Activated B cell treated with CpG ODN at 0.5 μM for 24 hours (primary cell): ENCODE data around the gene LCN15. TPM values are rescaled to one million over a fixed set of nuclear protein-coding genes. Genes with fewer than 3 reads are reported as not detected.
A peak's percentile ranks its signal among the peaks of the same experiment; 100 is the strongest.

Experiments
- ATAC-seq: fragments of 200-7000 bp; cut with Tn5 transposase; one replicate; pipeline ENCODE4 v1.10.0; 2021; ENCODE audit warnings: low read depth, mild to moderate bottlenecking, moderate library complexity
- CTCF ChIA-PET: fragments of 350-600 bp; sonication (Branson Sonifier 250); formaldehyde crosslinking; loops from one replicate; lab custom pipeline; 2021; ENCODE audit warnings: antibody characterized with exemption; lab: Charles Lee
- POLR2A ChIA-PET: fragments of 350-600 bp; sonication (Branson Sonifier 250); formaldehyde crosslinking; loops from one replicate; lab custom pipeline; 2021; ENCODE audit warnings: antibody characterized with exemption; lab: Charles Lee
- DNase-seq: peaks from one replicate; pipeline ENCODE4 v3.0.0; 2022
- H3K27ac Mint-ChIP-seq: one replicate; pipeline ENCODE4 v1.8.0; 2020; ENCODE audit warnings: mixed read lengths
- H3K27me3 Mint-ChIP-seq: one replicate; pipeline ENCODE4 v1.8.0; 2021; ENCODE audit warnings: mixed read lengths
- H3K36me3 Mint-ChIP-seq: one replicate; pipeline ENCODE4 v1.8.0; 2021; ENCODE audit warnings: low read depth, mixed read lengths
- H3K4me1 Mint-ChIP-seq: one replicate; pipeline ENCODE4 v1.8.0; 2021; ENCODE audit warnings: mixed read lengths
- H3K4me3 Mint-ChIP-seq: one replicate; pipeline ENCODE4 v1.8.0; 2020; ENCODE audit warnings: mild to moderate bottlenecking, mixed read lengths
- H3K9me3 Mint-ChIP-seq: one replicate; pipeline ENCODE4 v1.8.0; 2020; ENCODE audit warnings: mixed read lengths
- CTCF ChIP-seq: fragments of 200-600 bp; IDR thresholded peaks from one replicate; pipeline ENCODE4 v1.8.0; 2022; ENCODE audit warnings: antibody characterized with exemption, mild to moderate bottlenecking
- intact Hi-C: fragments of 100-400 bp; cut with micrococcal nuclease; formaldehyde crosslinking; loops from one replicate; pipeline ENCODE4 v1.15.1; 2024
- total RNA-seq: library from RNA; stranded (reverse); gene quantifications from 2 replicates; pipeline ENCODE4 v1.2.3, GENCODE V29; 2022

The LCN15 gene
- total RNA-seq, 1 donor from 2014 or later = not detected

GRCh38 chr9:136725612-136726011 is 38.7 kb downstream of the LCN15 start:
- Mint-ChIP-seq H3K9me3 (no peaks in the 10 kb centered on the region), H3K27ac (no peak overlapping the region), H3K36me3 (peaks cover 57% of the 10 kb centered on the region), H3K27me3 (no peaks in the 10 kb centered on the region), H3K4me1 (peaks cover 38% of the 10 kb centered on the region), H3K4me3 (peak overlapping the region; percentile 32)
- POLR2A ChIA-PET = interaction anchor here (0.6 to 1.4 kb wide), 2 partner anchors 24 to 38 kb away, joined by 3 to 4 read pairs; no protein-coding TSS in a partner anchor
- no peak for ATAC-seq
- TF ChIP-seq CTCF = no peak
- CTCF ChIA-PET = no interaction called here
- intact Hi-C loops = loop anchor here (1.0 to 5.0 kb wide), 2 partner anchors 29 to 38 kb away; partner anchors contain the start of gene AGPAT2
- no peak for DNase-seq

- no peak for DNase-seq
- CTCF ChIA-PET = no interaction called here
- ATAC-seq = no peak
- Mint-ChIP-seq H3K4me3 (no peak overlapping the region), H3K27ac (no peak overlapping the region), H3K4me1 (peaks cover 39% of the 10 kb centered on the region), H3K36me3 (peaks cover 59% of the 10 kb centered on the region), H3K9me3 (no peaks in the 10 kb centered on the region), H3K27me3 (no peaks in the 10 kb centered on the region)
- POLR2A ChIA-PET = interaction anchor here (1.4 kb wide), 1 partner anchor 25 kb away, joined by 3 read pairs; no protein-coding TSS in a partner anchor
- no peak for TF ChIP-seq CTCF
- intact Hi-C loops = loop anchor here (1.0 to 5.0 kb wide), 2 partner anchors 28 to 37 kb away; partner anchors contain the start of gene AGPAT2
Observed at GRCh38 chr9:136724772-136725171, 39.5 kb downstream of the LCN15 start.

- CTCF ChIA-PET = no interaction called here
- TF ChIP-seq CTCF = no peak
- ATAC-seq = no peak
- Mint-ChIP-seq H3K27ac (no peak overlapping the region), H3K27me3 (no peaks in the 10 kb centered on the region), H3K4me1 (peaks cover 36% of the 10 kb centered on the region), H3K4me3 (no peak overlapping the region), H3K36me3 (peaks cover 59% of the 10 kb centered on the region), H3K9me3 (no peaks in the 10 kb centered on the region)
- intact Hi-C loops = no loop called here
- POLR2A ChIA-PET = interaction anchor here (0.5 to 0.8 kb wide), 2 partner anchors 23 to 24 kb away, joined by 3 to 5 read pairs; no protein-coding TSS in a partner anchor
- no peak for DNase-seq
Observed at GRCh38 chr9:136723989-136724388, 40.3 kb downstream of the LCN15 start.

- no peak for TF ChIP-seq CTCF
- no peaks in the 10 kb centered on the region for H3K9me3 Mint-ChIP-seq
- CTCF ChIA-PET = interaction anchor here (0.6 kb wide), 1 partner anchor 52 kb away, joined by 3 read pairs; no protein-coding TSS in a partner anchor
- intact Hi-C loops = no loop called here
- H3K27me3 Mint-ChIP-seq = no peaks in the 10 kb centered on the region
- peaks cover 39% of the 10 kb centered on the region for H3K4me1 Mint-ChIP-seq
- H3K36me3 Mint-ChIP-seq = peaks cover 59% of the 10 kb centered on the region
- POLR2A ChIA-PET = interaction anchor here (0.5 to 2.1 kb wide), 4 partner anchors 10 to 24 kb away, joined by 3 to 11 read pairs (median 4); no protein-coding TSS in a partner anchor
- H3K27ac Mint-ChIP-seq = no peak overlapping the region
- ATAC-seq = no peak
- DNase-seq = no peak
- H3K4me3 Mint-ChIP-seq = no peak overlapping the region
Observed at GRCh38 chr9:136723362-136723976, 40.8 kb downstream of the LCN15 start.

GRCh38 chr9:136722969-136723356 is 41.4 kb downstream of the LCN15 start:
- no peak for ATAC-seq
- peaks cover 39% of the 10 kb centered on the region for H3K4me1 Mint-ChIP-seq
- POLR2A ChIA-PET = interaction anchor here (0.8 to 2.1 kb wide), 3 partner anchors 9 to 23 kb away, joined by 3 to 11 read pairs (median 4); no protein-coding TSS in a partner anchor

More at GRCh38 chr9:136722969-136723356, 41.4 kb downstream of the LCN15 start:
- H3K4me3 Mint-ChIP-seq = no peak overlapping the region
- CTCF ChIA-PET = interaction anchor here (0.6 kb wide), 1 partner anchor 52 kb away, joined by 3 read pairs; no protein-coding TSS in a partner anchor
- no peak for TF ChIP-seq CTCF
- H3K27ac Mint-ChIP-seq = no peak overlapping the region
- intact Hi-C loops = no loop called here
- no peaks in the 10 kb centered on the region for H3K27me3 Mint-ChIP-seq
- no peaks in the 10 kb centered on the region for H3K9me3 Mint-ChIP-seq
- H3K36me3 Mint-ChIP-seq = peaks cover 59% of the 10 kb centered on the region
- no peak for DNase-seq
